Activated CD4-positive, alpha-beta memory T cell treated with anti-CD3 and anti-CD28 coated beads, Interleukin-2, amount 10 ng/mL, durations not matched to agents 7 days and 5 days (primary cell): ENCODE measurements around the gene LETM1. TPM values are rescaled to one million over a fixed set of nuclear protein-coding genes. Genes with fewer than 3 reads are reported as not detected.

ENCODE experiments used
- CTCF ChIA-PET: fragments of 350-600 bp; sonication (Branson Sonifier 250); formaldehyde crosslinking; loops from one replicate; lab custom pipeline; 2021; ENCODE audit warnings: antibody characterized with exemption, inconsistent platforms; lab: Charles Lee
- POLR2A ChIA-PET: fragments of 350-600 bp; sonication (Branson Sonifier 250); formaldehyde crosslinking; loops from one replicate; lab custom pipeline; 2021; ENCODE audit warnings: antibody characterized with exemption; lab: Charles Lee
- DNase-seq: peaks from one replicate; pipeline ENCODE4 v3.0.0-alpha.2; 2020
- H3K27ac Mint-ChIP-seq: one replicate; pipeline ENCODE4 v1.8.0; 2021; ENCODE audit warnings: mild to moderate bottlenecking, mixed read lengths
- H3K27me3 Mint-ChIP-seq: one replicate; pipeline ENCODE4 v1.8.0; 2021; ENCODE audit warnings: mixed read lengths
- H3K36me3 Mint-ChIP-seq: one replicate; pipeline ENCODE4 v1.8.0; 2021; ENCODE audit warnings: low read depth, mixed read lengths
- H3K4me1 Mint-ChIP-seq: one replicate; pipeline ENCODE4 v1.8.0; 2021; ENCODE audit warnings: mixed read lengths
- H3K4me3 Mint-ChIP-seq: one replicate; pipeline ENCODE4 v1.8.0; 2021; ENCODE audit warnings: mild to moderate bottlenecking, mixed read lengths
- H3K9me3 Mint-ChIP-seq: one replicate; pipeline ENCODE4 v1.8.0; 2021; ENCODE audit warnings: mixed read lengths
- total RNA-seq, 2 experiments: library from RNA; stranded (reverse); gene quantifications; one replicate each; pipeline ENCODE4 v1.2.3, GENCODE V29; 2021

The LETM1 gene
- total RNA-seq, 2 experiments from 2014 or later, result 36.6 to 39.3 TPM

DNA sequence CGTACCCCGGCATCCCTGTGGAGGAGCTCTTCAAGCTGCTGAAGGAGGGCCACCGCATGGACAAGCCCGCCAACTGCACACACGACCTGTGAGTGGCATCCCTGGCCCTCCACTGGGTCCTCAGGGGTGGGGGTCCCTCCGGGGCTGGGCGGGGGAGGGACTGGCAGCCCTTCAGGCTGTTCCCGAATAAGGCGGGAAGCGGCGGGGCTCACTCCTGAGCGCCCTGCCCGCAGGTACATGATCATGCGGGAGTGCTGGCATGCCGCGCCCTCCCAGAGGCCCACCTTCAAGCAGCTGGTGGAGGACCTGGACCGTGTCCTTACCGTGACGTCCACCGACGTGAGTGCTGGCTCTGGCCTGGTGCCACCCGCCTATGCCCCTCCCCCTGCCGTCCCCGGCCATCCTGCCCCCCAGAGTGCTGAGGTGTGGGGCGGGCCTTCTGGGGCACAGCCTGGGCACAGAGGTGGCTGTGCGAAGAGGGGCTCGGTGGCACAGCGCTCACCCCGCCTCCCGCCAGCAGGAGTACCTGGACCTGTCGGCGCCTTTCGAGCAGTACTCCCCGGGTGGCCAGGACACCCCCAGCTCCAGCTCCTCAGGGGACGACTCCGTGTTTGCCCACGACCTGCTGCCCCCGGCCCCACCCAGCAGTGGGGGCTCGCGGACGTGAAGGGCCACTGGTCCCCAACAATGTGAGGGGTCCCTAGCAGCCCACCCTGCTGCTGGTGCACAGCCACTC is 49.2 kb downstream of the LETM1 start:
- Mint-ChIP-seq H3K36me3 (no peaks in the 10 kb centered on the region), H3K27ac (no peak overlapping the region), H3K27me3 (no peaks in the 10 kb centered on the region), H3K9me3 (no peaks in the 10 kb centered on the region), H3K4me1 (no peaks in the 10 kb centered on the region), H3K4me3 (no peak overlapping the region)
- ChIA-PET POLR2A (no interaction called here), CTCF (interaction anchor here (4.4 kb wide), 1 partner anchor 59 kb away, joined by 34 read pairs; no protein-coding TSS in a partner anchor)
- no peak for DNase-seq

DNA sequence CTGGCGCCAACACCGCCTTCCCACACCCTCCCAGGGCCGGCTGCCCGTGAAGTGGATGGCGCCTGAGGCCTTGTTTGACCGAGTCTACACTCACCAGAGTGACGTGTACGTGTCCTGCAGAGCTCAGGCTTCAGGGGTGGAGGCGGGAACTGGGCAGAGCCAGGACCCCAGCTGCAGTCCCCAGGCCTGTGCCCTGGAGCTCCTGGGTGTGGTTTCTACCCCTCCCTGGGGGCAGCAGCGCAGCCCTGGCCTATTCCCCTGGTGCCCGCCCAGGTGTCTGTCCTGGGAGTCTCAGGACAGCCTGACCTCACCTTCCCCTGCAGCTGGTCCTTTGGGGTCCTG is 49.8 kb downstream of the LETM1 start:
- ChIA-PET POLR2A (interaction anchor here (0.7 kb wide), 1 partner anchor 18 kb away, joined by 3 read pairs; no protein-coding TSS in a partner anchor), CTCF (no interaction called here)
- Mint-ChIP-seq H3K36me3 (no peaks in the 10 kb centered on the region), H3K27ac (no peak overlapping the region), H3K27me3 (no peaks in the 10 kb centered on the region), H3K4me3 (no peak overlapping the region), H3K4me1 (no peaks in the 10 kb centered on the region), H3K9me3 (no peaks in the 10 kb centered on the region)
- DNase-seq, result no peak

DNA sequence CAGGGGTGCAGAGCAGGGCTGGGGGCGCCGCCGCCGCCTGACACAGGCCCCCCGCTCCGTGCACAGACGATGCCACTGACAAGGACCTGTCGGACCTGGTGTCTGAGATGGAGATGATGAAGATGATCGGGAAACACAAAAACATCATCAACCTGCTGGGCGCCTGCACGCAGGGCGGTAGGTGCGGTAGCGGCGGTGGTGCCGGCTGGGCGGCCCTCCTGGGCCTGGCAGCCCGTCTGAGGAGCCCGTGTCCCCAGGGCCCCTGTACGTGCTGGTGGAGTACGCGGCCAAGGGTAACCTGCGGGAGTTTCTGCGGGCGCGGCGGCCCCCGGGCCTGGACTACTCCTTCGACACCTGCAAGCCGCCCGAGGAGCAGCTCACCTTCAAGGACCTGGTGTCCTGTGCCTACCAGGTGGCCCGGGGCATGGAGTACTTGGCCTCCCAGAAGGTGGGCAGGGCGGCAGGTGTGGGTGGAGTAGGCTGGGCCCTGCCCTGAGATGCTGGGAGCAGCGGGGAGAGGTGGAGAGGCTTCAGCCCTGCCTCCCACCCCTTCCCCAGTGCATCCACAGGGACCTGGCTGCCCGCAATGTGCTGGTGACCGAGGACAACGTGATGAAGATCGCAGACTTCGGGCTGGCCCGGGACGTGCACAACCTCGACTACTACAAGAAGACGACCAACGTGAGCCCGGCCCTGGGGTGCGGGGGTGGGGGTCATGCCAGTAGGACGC is 50.3 kb downstream of the LETM1 start:
- H3K4me3 Mint-ChIP-seq, result no peak overlapping the region
- H3K27ac Mint-ChIP-seq, result no peak overlapping the region
- CTCF ChIA-PET, result no interaction called here
- POLR2A ChIA-PET, result interaction anchor here (0.7 kb wide), 1 partner anchor 17 kb away, joined by 3 read pairs; no protein-coding TSS in a partner anchor
- no peaks in the 10 kb centered on the region for H3K4me1 Mint-ChIP-seq
- H3K27me3 Mint-ChIP-seq, result no peaks in the 10 kb centered on the region
- DNase-seq, result no peak
- H3K9me3 Mint-ChIP-seq, result no peaks in the 10 kb centered on the region
- no peaks in the 10 kb centered on the region for H3K36me3 Mint-ChIP-seq

DNA sequence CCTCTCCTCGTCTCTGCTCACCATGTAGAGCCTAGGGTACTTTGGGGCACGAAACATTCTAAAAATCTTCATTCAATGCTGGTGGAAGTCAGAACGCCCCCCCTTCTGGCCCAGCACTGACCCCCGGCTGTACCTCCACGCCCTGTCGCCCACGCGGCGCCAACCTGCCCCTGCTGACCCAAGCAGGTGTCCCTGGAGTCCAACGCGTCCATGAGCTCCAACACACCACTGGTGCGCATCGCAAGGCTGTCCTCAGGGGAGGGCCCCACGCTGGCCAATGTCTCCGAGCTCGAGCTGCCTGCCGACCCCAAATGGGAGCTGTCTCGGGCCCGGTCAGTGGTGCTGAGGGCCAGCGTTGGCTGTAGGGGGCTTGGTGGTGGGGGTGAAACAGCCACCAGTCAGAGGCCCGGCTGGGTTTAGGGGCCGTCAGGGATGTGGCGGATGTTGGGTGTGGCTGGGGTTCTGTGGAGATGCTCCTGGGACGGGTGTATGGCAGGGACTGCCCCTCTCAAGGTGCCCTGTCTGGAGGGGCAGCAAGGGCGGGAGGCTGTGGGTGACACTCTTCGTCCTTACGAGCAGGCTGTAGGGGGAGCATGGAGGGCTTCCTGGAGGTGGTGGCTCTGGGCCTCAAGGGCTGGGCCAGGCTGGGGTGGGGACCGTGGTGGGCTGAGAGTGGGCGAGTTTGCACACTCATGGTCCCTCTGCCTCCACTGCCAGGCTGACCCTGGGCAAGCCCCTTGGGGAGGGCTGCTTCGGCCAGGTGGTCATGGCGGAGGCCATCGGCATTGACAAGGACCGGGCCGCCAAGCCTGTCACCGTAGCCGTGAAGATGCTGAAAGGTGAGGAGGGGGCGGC is 51.1 kb downstream of the LETM1 start:
- DNase-seq, result no peak
- ChIA-PET CTCF (no interaction called here), POLR2A (no interaction called here)
- Mint-ChIP-seq H3K9me3 (no peaks in the 10 kb centered on the region), H3K27ac (no peak overlapping the region), H3K4me3 (no peak overlapping the region), H3K27me3 (no peaks in the 10 kb centered on the region), H3K4me1 (no peaks in the 10 kb centered on the region), H3K36me3 (no peaks in the 10 kb centered on the region)

- CTCF ChIA-PET, result no interaction called here
- Mint-ChIP-seq H3K36me3 (no peaks in the 10 kb centered on the region), H3K27me3 (no peaks in the 10 kb centered on the region), H3K27ac (no peak overlapping the region), H3K4me1 (no peaks in the 10 kb centered on the region), H3K9me3 (no peaks in the 10 kb centered on the region), H3K4me3 (no peak overlapping the region)
- POLR2A ChIA-PET, result no interaction called here
- DNase-seq, result no peak
These were observed 52.2 kb downstream of the LETM1 start for GRCh38 chr4:1803523-1804423.

GRCh38 chr4:1802720-1803522 is 53.0 kb downstream of the LETM1 start:
- no peak for DNase-seq
- H3K4me3 Mint-ChIP-seq, result no peak overlapping the region
- POLR2A ChIA-PET, result interaction anchor here (0.6 kb wide), 1 partner anchor 47 kb away, joined by 3 read pairs; no protein-coding TSS in a partner anchor
- CTCF ChIA-PET, result no interaction called here
- H3K36me3 Mint-ChIP-seq, result no peaks in the 10 kb centered on the region
- no peak overlapping the region for H3K27ac Mint-ChIP-seq
- no peaks in the 10 kb centered on the region for H3K9me3 Mint-ChIP-seq
- H3K27me3 Mint-ChIP-seq, result no peaks in the 10 kb centered on the region
- no peaks in the 10 kb centered on the region for H3K4me1 Mint-ChIP-seq

- no peaks in the 10 kb centered on the region for H3K36me3 Mint-ChIP-seq
- no peaks in the 10 kb centered on the region for H3K9me3 Mint-ChIP-seq
- H3K4me1 Mint-ChIP-seq, result no peaks in the 10 kb centered on the region
- no peaks in the 10 kb centered on the region for H3K27me3 Mint-ChIP-seq
- POLR2A ChIA-PET, result interaction anchor here (0.6 kb wide), 1 partner anchor 48 kb away, joined by 3 read pairs; no protein-coding TSS in a partner anchor
- DNase-seq, result no peak
- no peak overlapping the region for H3K27ac Mint-ChIP-seq
- CTCF ChIA-PET, result no interaction called here
- no peak overlapping the region for H3K4me3 Mint-ChIP-seq
These were observed 53.7 kb downstream of the LETM1 start for GRCh38 chr4:1802151-1802715.

- CTCF ChIA-PET, result no interaction called here
- POLR2A ChIA-PET, result no interaction called here
These were observed 54.5 kb downstream of the LETM1 start for GRCh38 chr4:1801286-1801958.

GRCh38 chr4:1800805-1801204 is 55.2 kb downstream of the LETM1 start:
- Mint-ChIP-seq H3K27me3 (peaks cover 11% of the 10 kb centered on the region), H3K4me3 (no peak overlapping the region), H3K9me3 (no peaks in the 10 kb centered on the region), H3K4me1 (no peaks in the 10 kb centered on the region), H3K27ac (no peak overlapping the region), H3K36me3 (no peaks in the 10 kb centered on the region)
- no peak for DNase-seq
- CTCF ChIA-PET, result interaction anchor here (1.0 kb wide), 1 partner anchor 99 kb away, joined by 3 read pairs; no protein-coding TSS in a partner anchor
- POLR2A ChIA-PET, result no interaction called here

More at GRCh38 chr4:1801286-1801958, 54.5 kb downstream of the LETM1 start:
- no peaks in the 10 kb centered on the region for H3K4me1 Mint-ChIP-seq
- H3K36me3 Mint-ChIP-seq, result no peaks in the 10 kb centered on the region
- no peak overlapping the region for H3K4me3 Mint-ChIP-seq
- no peak overlapping the region for H3K27ac Mint-ChIP-seq
- no peak for DNase-seq
- H3K9me3 Mint-ChIP-seq, result no peaks in the 10 kb centered on the region
- peaks cover 5% of the 10 kb centered on the region for H3K27me3 Mint-ChIP-seq

- Mint-ChIP-seq H3K4me1 (no peaks in the 10 kb centered on the region), H3K4me3 (no peak overlapping the region), H3K36me3 (no peaks in the 10 kb centered on the region), H3K27ac (no peak overlapping the region), H3K27me3 (peaks cover 15% of the 10 kb centered on the region), H3K9me3 (no peaks in the 10 kb centered on the region)
- CTCF ChIA-PET, result interaction anchor here (1.0 kb wide), 1 partner anchor 100 kb away, joined by 3 read pairs; no protein-coding TSS in a partner anchor
- no peak for DNase-seq
- POLR2A ChIA-PET, result no interaction called here
These were observed 56.3 kb downstream of the LETM1 start for GRCh38 chr4:1799387-1800375.
